Fibroblast of pulmonary artery (primary cell): ENCODE results near the gene ROBO4.

ENCODE experiments used
- DNase-seq: peaks from one replicate; pipeline ENCODE4 v3.0.0-alpha.2; 2010; ENCODE audit warnings: low read depth
- H3K4me3 ChIP-seq: replicated peaks from 2 replicates; pipeline ENCODE4 v1.5.1; 2011; ENCODE audit warnings: low read depth, mild to moderate bottlenecking, control low read depth, low read length, moderate library complexity
- TF ChIP-seq, protein P1 (sequence below): IDR thresholded peaks from 2 replicates; pipeline ENCODE4 v1.5.1; 2011; ENCODE audit warnings: mild to moderate bottlenecking, control low read depth, low read length, inconsistent platforms; ENCODE audit errors: missing control alignments

Gene ROBO4

DNA sequence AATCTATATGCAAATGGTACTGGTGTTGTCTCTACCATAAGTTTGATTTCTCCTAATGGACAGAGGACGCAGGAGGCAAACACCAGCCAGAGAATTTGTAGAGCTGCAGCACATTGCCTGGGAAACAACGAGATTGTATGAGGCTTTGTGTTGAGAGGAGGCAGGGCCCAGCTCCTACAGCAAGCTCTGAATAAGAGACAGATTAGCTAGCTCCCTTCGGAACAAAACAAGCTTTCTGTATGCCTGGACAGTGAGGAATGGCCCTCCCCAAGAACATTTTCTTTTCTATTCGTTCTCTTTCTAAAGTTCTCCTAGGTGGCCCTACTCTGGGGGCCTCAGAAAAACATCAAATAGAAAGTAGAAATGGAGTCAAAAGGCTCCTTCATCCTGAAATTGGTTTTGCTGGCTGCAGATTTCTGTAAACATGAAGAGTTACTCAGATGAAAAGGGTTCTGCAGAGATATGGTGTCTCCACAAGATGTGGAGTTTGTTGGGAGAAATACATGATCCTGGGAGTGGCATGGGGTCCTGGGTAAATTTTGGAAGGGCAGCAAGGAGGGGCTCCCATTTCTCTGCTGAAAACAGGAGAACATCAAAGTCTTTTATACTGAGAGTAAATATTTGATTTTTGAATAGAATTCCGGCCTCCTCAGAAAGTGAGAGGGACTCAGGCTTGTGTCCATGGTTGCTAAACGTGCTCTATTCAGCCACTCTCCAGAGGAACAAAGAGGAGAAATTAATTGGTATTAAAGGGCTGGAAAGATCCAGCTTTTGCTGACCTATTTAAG lies 45.0 kb upstream of the ROBO4 start:
- TF ChIP-seq, protein P1, sequence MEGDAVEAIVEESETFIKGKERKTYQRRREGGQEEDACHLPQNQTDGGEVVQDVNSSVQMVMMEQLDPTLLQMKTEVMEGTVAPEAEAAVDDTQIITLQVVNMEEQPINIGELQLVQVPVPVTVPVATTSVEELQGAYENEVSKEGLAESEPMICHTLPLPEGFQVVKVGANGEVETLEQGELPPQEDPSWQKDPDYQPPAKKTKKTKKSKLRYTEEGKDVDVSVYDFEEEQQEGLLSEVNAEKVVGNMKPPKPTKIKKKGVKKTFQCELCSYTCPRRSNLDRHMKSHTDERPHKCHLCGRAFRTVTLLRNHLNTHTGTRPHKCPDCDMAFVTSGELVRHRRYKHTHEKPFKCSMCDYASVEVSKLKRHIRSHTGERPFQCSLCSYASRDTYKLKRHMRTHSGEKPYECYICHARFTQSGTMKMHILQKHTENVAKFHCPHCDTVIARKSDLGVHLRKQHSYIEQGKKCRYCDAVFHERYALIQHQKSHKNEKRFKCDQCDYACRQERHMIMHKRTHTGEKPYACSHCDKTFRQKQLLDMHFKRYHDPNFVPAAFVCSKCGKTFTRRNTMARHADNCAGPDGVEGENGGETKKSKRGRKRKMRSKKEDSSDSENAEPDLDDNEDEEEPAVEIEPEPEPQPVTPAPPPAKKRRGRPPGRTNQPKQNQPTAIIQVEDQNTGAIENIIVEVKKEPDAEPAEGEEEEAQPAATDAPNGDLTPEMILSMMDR, result no peak
- no peak for DNase-seq
- no peak overlapping the region for H3K4me3 ChIP-seq

DNA sequence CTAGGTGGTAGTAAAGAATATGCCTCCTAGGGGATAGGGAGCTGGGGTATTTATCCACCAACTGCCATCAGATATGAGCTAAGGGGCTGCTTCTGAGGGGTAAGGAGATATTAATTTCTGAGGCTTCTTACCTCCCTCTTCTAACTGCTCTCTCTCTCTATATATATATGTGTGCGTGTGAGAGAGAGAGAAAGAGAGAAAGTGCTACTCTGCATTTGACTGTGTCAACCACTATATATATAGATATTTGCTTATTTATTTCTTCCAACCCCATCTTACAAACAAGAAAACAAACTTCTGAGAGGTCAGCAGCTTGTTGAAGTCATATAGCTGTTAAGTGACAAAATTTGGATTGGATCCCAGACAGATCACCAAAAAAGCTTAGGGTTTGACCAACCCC lies 44.0 kb upstream of the ROBO4 start:
- H3K4me3 ChIP-seq, result no peak overlapping the region
- TF ChIP-seq, protein P1, result no peak
- no peak for DNase-seq

DNA sequence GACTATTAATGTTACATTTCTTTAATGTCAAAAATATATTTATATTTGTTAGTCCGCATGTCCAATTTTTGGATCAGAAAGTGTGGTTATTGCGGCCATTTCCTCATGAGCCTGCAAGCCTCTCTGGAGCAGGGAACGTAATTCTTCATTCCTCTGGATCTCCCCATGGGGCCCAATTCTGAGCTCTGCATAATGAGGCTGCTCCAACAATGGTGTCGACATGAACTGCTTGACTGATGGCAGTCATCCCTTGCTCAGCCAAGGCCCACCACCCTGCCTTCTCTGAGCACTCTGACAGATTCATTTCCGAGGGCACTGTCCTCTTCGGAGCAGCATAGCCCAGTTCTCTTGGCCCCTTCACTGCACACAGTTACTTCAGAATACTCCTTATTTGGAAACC lies 41.3 kb upstream of the ROBO4 start:
- H3K4me3 ChIP-seq, result no peak overlapping the region
- DNase-seq, result no peak
- TF ChIP-seq, protein P1, result no peak

DNA sequence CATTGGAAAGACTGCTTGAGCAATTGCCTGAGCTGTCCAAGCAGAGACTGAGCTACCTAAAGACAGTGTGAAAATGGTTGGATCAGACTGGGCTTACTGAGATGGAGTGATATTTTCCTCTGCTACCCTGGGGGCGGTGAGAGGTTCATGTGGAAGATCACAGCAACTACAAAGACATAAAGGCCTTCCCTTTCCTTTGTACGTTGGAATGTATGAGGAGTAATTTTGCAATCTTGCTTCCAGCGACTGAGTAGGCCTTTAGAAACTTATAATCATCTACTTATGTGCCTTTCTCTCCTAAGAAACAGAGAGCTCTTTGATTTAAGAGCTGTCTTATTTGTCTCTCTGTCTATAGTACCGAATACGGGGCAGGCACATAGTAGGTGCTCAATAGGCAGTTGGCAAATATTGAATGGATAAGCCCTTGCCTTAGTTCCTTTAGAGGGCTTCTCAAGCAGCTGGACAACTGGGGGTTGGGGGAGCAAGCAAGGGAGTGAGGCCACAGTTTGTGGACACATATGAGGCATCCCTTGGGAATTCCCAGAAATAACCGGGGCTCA lies 40.6 kb upstream of the ROBO4 start:
- H3K4me3 ChIP-seq, result no peak overlapping the region
- peak; percentile 6 for DNase-seq
- TF ChIP-seq, protein P1, result no peak

DNA sequence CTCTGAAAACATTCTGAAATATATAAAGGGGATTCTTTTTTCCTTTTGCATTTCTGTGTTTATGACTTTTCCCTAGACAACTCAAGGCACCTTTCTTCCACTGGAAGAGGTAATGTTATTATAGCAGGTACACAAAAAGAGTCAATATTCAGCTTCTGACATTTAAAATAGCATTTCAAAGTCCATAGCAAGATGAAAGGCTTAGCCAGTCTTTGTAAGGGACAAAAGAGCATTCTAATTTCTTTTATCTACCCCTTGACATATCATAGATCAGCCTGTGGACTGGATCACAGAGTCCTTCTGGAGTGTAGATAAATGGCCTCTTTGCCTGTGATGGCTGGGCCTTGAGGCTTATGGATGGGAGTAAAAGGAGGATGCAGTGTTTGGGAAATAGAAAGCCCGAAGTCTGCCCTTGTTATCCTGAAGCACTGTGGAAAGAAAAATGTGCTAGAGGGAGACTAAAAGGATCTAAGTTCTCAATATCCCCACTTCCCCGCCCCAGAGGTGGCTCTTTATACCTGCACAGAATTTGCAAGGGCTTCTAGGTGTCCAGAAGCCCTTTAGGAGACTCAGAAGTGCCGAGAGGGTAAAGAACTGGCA lies 39.8 kb upstream of the ROBO4 start:
- TF ChIP-seq, protein P1, result no peak
- H3K4me3 ChIP-seq, result no peak overlapping the region
- no peak for DNase-seq

DNA sequence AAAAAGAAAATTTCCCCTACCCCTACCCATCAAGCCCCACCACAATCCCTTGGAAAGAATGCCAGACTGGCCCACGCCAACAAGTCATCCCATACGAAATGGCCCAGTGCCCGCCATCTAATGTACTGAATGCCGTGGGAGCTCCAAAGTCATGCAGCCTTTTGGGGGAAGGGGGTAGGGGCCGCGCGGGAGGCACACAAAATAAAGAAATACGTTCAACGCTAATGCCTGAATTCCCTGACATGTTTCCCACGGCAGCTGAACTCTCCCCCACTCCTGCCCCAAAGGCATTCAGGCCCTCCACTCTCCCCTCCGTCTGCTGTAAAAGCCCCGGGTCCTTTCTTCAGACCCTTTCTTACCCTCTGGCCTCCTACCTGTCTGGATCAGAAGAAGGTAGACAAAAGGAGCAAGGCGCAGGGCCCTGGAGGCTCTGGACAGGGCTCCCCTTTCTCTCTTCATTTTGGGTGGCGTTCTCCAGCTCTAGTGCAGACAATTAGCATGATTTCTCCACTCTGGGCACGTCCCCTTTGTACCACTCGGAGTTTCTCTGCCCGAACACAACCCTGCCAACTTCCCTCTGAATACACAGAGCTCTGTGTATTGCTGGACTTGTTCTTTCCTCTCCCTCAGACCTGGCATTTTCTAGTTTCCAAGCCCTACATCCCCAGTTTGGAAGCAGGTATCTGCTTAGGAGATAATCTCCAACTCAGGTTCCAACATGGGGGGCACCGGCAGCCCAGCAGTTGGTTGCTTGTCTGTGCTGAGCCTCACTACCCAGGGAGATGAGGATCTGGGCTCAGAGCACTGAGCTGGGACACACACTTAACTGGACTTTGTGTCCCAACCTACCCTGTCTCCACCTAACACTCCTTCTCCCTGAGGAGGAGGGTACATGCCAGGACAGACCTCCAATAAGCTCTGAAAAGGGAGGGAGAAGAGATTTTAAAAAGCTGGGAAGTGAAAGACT lies 38.2 kb upstream of the ROBO4 start, which contains the start of gene HEPACAM:
Gene HEPACAM (minus strand): TSS at position 500 of the 967 bp plus-strand sequence. CDS start 41 bp downstream, at position 459.
- TF ChIP-seq, protein P1, result no peak
- no peak for DNase-seq
- no peak within 1 kb of the TSS for H3K4me3 ChIP-seq
